ENCODE results near the gene HOXA9.
A peak's percentile ranks its signal among the peaks of the same experiment; 100 is the strongest.

HOXA9 gene

GRCh38 chr7:27140126-27140857 is 25.0 kb downstream of the HOXA9 start (continued):
- peak; percentile 65; the same call in 1 of the 2 replicates for TF ChIP-seq BCL11B (tag by site-specific recombination; IDR thresholded peaks at IDR 0.05; ENCODE audit: low read depth)
- TF ChIP-seq ZNF157 (tag by site-specific recombination; IDR thresholded peaks at IDR 0.05) = no peak
- TF ChIP-seq ZNF510 (tag by site-specific recombination; IDR thresholded peaks at IDR 0.05; ENCODE audit: insufficient replicate concordance) = no peak
- TF ChIP-seq ZNF341 (tag by site-specific recombination; IDR thresholded peaks at IDR 0.05; ENCODE audit: low read depth) = no peak; the same call in 1 of the 2 replicates
- TF ChIP-seq GLIS1 (tag by site-specific recombination; IDR thresholded peaks at IDR 0.05) = peak; percentile 60
- TF ChIP-seq ZNF24 (tag by site-specific recombination; IDR thresholded peaks at IDR 0.05) = peak; percentile 63; the same call in 1 of the 2 replicates
- TF ChIP-seq ZNF639 (tag by site-specific recombination; IDR thresholded peaks at IDR 0.05) = no peak; the same call in 1 of the 2 replicates
- peak; percentile 14; the same call in 1 of the 2 replicates for TF ChIP-seq ZNF513 (tag by site-specific recombination; IDR thresholded peaks at IDR 0.05)
- TF ChIP-seq SP2 (tag by site-specific recombination; IDR thresholded peaks at IDR 0.05) = peak; percentile 12; the same call in 1 of the 2 replicates
- TF ChIP-seq KLF7 (tag by site-specific recombination; IDR thresholded peaks at IDR 0.05; ENCODE audit: borderline replicate concordance) = no peak
- peak; percentile 62 for TF ChIP-seq ZNF366 (tag by site-specific recombination; conservative IDR thresholded peaks at IDR 0.05)
- no peak for TF ChIP-seq ZNF175 (tag by site-specific recombination; IDR thresholded peaks at IDR 0.05)
- TF ChIP-seq TRIM28 (IDR thresholded peaks at IDR 0.05; ENCODE audit: borderline replicate concordance, low read length) = no peak; the same call in 1 of the 2 replicates
- peak; percentile 54; the same call in 1 of the 2 replicates for TF ChIP-seq ZNF692 (tag by site-specific recombination; IDR thresholded peaks at IDR 0.05)
- no peak for TF ChIP-seq ZNF114 (tag by site-specific recombination; IDR thresholded peaks at IDR 0.05)
- no peak for TF ChIP-seq ZNF132 (tag by site-specific recombination; IDR thresholded peaks at IDR 0.05; ENCODE audit: borderline replicate concordance)
- no peak for TF ChIP-seq ZNF645 (tag by site-specific recombination; IDR thresholded peaks at IDR 0.05)
- TF ChIP-seq ZNF785 (tag by site-specific recombination; IDR thresholded peaks at IDR 0.05) = no peak
- 0 out of 2 replicates have a peak, but pooled peaks have one; percentile 40 for TF ChIP-seq ZEB2 (tag by site-specific recombination; IDR thresholded peaks at IDR 0.05)
- no peak; the same call in 1 of the 2 replicates for TF ChIP-seq MYNN (tag by site-specific recombination; IDR thresholded peaks at IDR 0.05; ENCODE audit: borderline replicate concordance)
- no peak; the same call in 1 of the 2 replicates for TF ChIP-seq ZBTB21 (tag by site-specific recombination; IDR thresholded peaks at IDR 0.05)
- no peak for TF ChIP-seq ZNF26 (tag by site-specific recombination; IDR thresholded peaks at IDR 0.05)
- no peak for TF ChIP-seq HOXC10 (CRISPR knock-in tag; IDR thresholded peaks at IDR 0.05)
- no peak; the same call in 1 of the 2 replicates for TF ChIP-seq ZNF449 (tag by site-specific recombination; IDR thresholded peaks at IDR 0.05)
- TF ChIP-seq PRDM4 (tag by site-specific recombination; IDR thresholded peaks at IDR 0.05) = peak; percentile 87
- TF ChIP-seq GLI2 (tag by site-specific recombination; IDR thresholded peaks at IDR 0.05; ENCODE audit: borderline replicate concordance, low read depth) = peak; percentile 87
